DND-41 (cell line): Measurements from ENCODE around the gene RNF212.

Experiments
- ATAC-seq: fragments of 200-7000 bp; cut with Tn5 transposase; 3 replicates; pipeline ENCODE4 v1.9.1; 2021; ENCODE audit warnings: low read depth; ENCODE audit not compliant: insufficient read depth
- DNase-seq: peaks from one replicate; pipeline ENCODE4 v3.0.0-alpha.2; 2020
- H2AFZ ChIP-seq: 2 replicates; pipeline ENCODE4 v1.6.0; 2012; ENCODE audit warnings: low read depth, low read length
- H3K27ac ChIP-seq: 2 replicates; pipeline ENCODE4 v1.5.1; 2012; ENCODE audit warnings: low read length, inconsistent platforms
- H3K27me3 ChIP-seq: fragments of 200-600 bp; sonication (generic); 2 replicates; pipeline ENCODE4 v1.6.0; 2012; ENCODE audit warnings: low read length, mild to moderate bottlenecking, inconsistent platforms; ENCODE audit not compliant: insufficient read depth, poor library complexity
- H3K36me3 ChIP-seq: 2 replicates; pipeline ENCODE4 v1.5.1; 2012; ENCODE audit warnings: low read length, inconsistent platforms; ENCODE audit not compliant: insufficient read depth
- H3K4me1 ChIP-seq: 2 replicates; pipeline ENCODE4 v1.5.1; 2012; ENCODE audit warnings: mild to moderate bottlenecking, low read length; ENCODE audit not compliant: insufficient read depth
- H3K4me2 ChIP-seq: 2 replicates; pipeline ENCODE4 v1.6.0; 2012; ENCODE audit warnings: mild to moderate bottlenecking, moderate library complexity, low read length, inconsistent platforms; ENCODE audit not compliant: insufficient read depth
- H3K4me3 ChIP-seq, 2 experiments: fragments of 200-600 bp in 1 of 2; shearing (Covaris generic) in 1 of 2; 2 replicates each; pipeline ENCODE4 v1.5.1; 2012 to 2016; ENCODE audit warnings: inconsistent platforms in 2 of 2, low read length in 2 of 2, mild to moderate bottlenecking in 2 of 2, low read depth in 1 of 2, moderate library complexity in 1 of 2
- H3K79me2 ChIP-seq: 2 replicates; pipeline ENCODE4 v1.6.0; 2012; ENCODE audit warnings: low read length, inconsistent platforms; ENCODE audit not compliant: insufficient read depth
- H3K9ac ChIP-seq: 2 replicates; pipeline ENCODE4 v1.6.0; 2012; ENCODE audit warnings: low read depth, mild to moderate bottlenecking, inconsistent platforms, low read length, moderate library complexity
- H3K9me3 ChIP-seq: 2 replicates; pipeline ENCODE4 v1.5.1; 2012; ENCODE audit warnings: low read length, moderate library complexity, mild to moderate bottlenecking, inconsistent platforms; ENCODE audit not compliant: insufficient read depth, severe bottlenecking
- H4K20me1 ChIP-seq: 2 replicates; pipeline ENCODE4 v1.6.0; 2012; ENCODE audit warnings: low read length; ENCODE audit not compliant: insufficient read depth
- CTCF ChIP-seq: IDR thresholded peaks from 2 replicates; pipeline ENCODE4 v1.5.1; 2012; ENCODE audit warnings: borderline replicate concordance, low read length, moderate library complexity, mild to moderate bottlenecking; ENCODE audit not compliant: poor library complexity, severe bottlenecking; ENCODE audit errors: extremely low read depth
- EZH2 ChIP-seq: IDR thresholded peaks from 3 replicates; pipeline ENCODE4 v1.6.1; 2012; ENCODE audit warnings: borderline replicate concordance, low read depth, mild to moderate bottlenecking, moderate library complexity, low read length, inconsistent platforms; ENCODE audit not compliant: severe bottlenecking

The RNF212 gene

GRCh38 chr4:1074077-1074476, 39.3 kb downstream of the RNF212 start:
- no peaks in the 10 kb centered on the region for H3K9me3 ChIP-seq
- no peaks in the 10 kb centered on the region for H3K79me2 ChIP-seq
- H3K4me3 ChIP-seq: no peak overlapping the region
- ATAC-seq (no peak), DNase-seq (no peak)
- H3K9ac ChIP-seq: no peak overlapping the region
- no peak overlapping the region for H3K4me2 ChIP-seq
- H3K27ac ChIP-seq: no peak overlapping the region
- peaks cover 16% of the 10 kb centered on the region for H3K27me3 ChIP-seq
- no peak overlapping the region for H2AFZ ChIP-seq
- H4K20me1 ChIP-seq: peaks cover 4% of the 10 kb centered on the region; the same call in 1 of the 2 replicates
- no peaks in the 10 kb centered on the region for H3K36me3 ChIP-seq
- TF ChIP-seq CTCF: no peak
- TF ChIP-seq EZH2: no peak
- H3K4me1 ChIP-seq: no peaks in the 10 kb centered on the region

- no peaks in the 10 kb centered on the region for H3K79me2 ChIP-seq
- no peak overlapping the region for H3K27ac ChIP-seq
- DNase-seq: peak; percentile 51
- no peaks in the 10 kb centered on the region for H3K36me3 ChIP-seq
- peaks cover 4% of the 10 kb centered on the region; the same call in 1 of the 2 replicates for H4K20me1 ChIP-seq
- H3K4me3 ChIP-seq: no peak overlapping the region
- H3K9me3 ChIP-seq: no peaks in the 10 kb centered on the region
- ATAC-seq: peak; percentile 82
- peaks cover 16% of the 10 kb centered on the region for H3K27me3 ChIP-seq
- H3K4me2 ChIP-seq: no peak overlapping the region
- H2AFZ ChIP-seq: no peak overlapping the region
- H3K4me1 ChIP-seq: no peaks in the 10 kb centered on the region
- TF ChIP-seq CTCF (peak; percentile 54), EZH2 (no peak)
- H3K9ac ChIP-seq: no peak overlapping the region
Measured at GRCh38 chr4:1072830-1073446, 40.4 kb downstream of the RNF212 start.

- Histone ChIP-seq H3K27ac (no peak overlapping the region), H3K36me3 (no peaks in the 10 kb centered on the region), H3K9ac (no peak overlapping the region), H3K79me2 (no peaks in the 10 kb centered on the region), H3K4me1 (no peaks in the 10 kb centered on the region), H3K4me2 (no peak overlapping the region), H3K27me3 (peaks cover 16% of the 10 kb centered on the region), H4K20me1 (peaks cover 2% of the 10 kb centered on the region; the same call in 1 of the 2 replicates), H2AFZ (no peak overlapping the region), H3K9me3 (no peaks in the 10 kb centered on the region), H3K4me3 (no peak overlapping the region)
- TF ChIP-seq CTCF: no peak
- no peak for TF ChIP-seq EZH2
- no peak for DNase-seq
- ATAC-seq: no peak
Measured at GRCh38 chr4:1069394-1069793, 44.0 kb downstream of the RNF212 start.
